Neural cell (in vitro differentiated cells): ENCODE measurements around the gene INSRR. TPM values are rescaled to one million over a fixed set of nuclear protein-coding genes. Genes with fewer than 3 reads are reported as not detected.

Experiments used
- H2AFZ ChIP-seq: fragments of 200-600, 300-800 bp; sonication (generic), shearing (Covaris generic); 2 replicates; pipeline ENCODE4 v1.6.0; 2014; ENCODE audit warnings: low read depth, mild to moderate bottlenecking, antibody characterized with exemption, low read length, moderate library complexity
- H3F3A ChIP-seq: fragments of 200-600 bp; shearing (Covaris generic); 2 replicates; pipeline ENCODE4 v1.6.1; 2016; ENCODE audit warnings: mild to moderate bottlenecking, moderate library complexity, mixed read lengths, antibody characterized with exemption, low read length; ENCODE audit not compliant: insufficient read depth, poor library complexity, severe bottlenecking
- H3K27ac ChIP-seq: fragments of 200-600, 300-800 bp; sonication (generic), shearing (Covaris generic); 2 replicates; pipeline ENCODE4 v1.5.1; 2014; ENCODE audit warnings: mild to moderate bottlenecking, low read length, moderate library complexity
- H3K27me3 ChIP-seq: fragments of 300-800, 200-600 bp; sonication (generic), shearing (Covaris generic); 2 replicates; pipeline ENCODE4 v1.6.0; 2014; ENCODE audit warnings: mild to moderate bottlenecking, low read depth, low read length, moderate library complexity; ENCODE audit not compliant: insufficient read depth
- H3K36me3 ChIP-seq: fragments of 300-800, 200-600 bp; sonication (generic), shearing (Covaris generic); 2 replicates; pipeline ENCODE4 v1.5.1; 2014; ENCODE audit warnings: mild to moderate bottlenecking, antibody characterized with exemption, low read length, moderate library complexity; ENCODE audit not compliant: insufficient read depth
- H3K4me2 ChIP-seq: fragments of 300-800, 200-600 bp; sonication (generic), shearing (Covaris generic); 2 replicates; pipeline ENCODE4 v1.6.0; 2014; ENCODE audit warnings: mild to moderate bottlenecking, low read length
- H3K4me3 ChIP-seq: fragments of 300-800, 200-600 bp; sonication (generic), shearing (Covaris generic); 2 replicates; pipeline ENCODE4 v1.5.1; 2014; ENCODE audit warnings: mild to moderate bottlenecking, low read length, moderate library complexity
- H3K79me2 ChIP-seq: fragments of 200-600 bp; shearing (Covaris generic); replicated peaks from 2 replicates; pipeline ENCODE4 v1.6.0; 2014; ENCODE audit warnings: mild to moderate bottlenecking, low read length, moderate library complexity; ENCODE audit not compliant: insufficient read depth
- H3K9ac ChIP-seq: fragments of 300-800, 200-600 bp; sonication (generic), shearing (Covaris generic); 2 replicates; pipeline ENCODE4 v1.6.1; 2016; ENCODE audit warnings: mild to moderate bottlenecking, low read length, mixed read lengths
- H3K9me2 ChIP-seq: fragments of 200-600 bp; shearing (Covaris generic); 2 replicates; pipeline ENCODE4 v1.6.1; 2016; ENCODE audit warnings: mild to moderate bottlenecking, low read length, mixed read lengths; ENCODE audit not compliant: insufficient read depth
- H3K9me3 ChIP-seq: fragments of 200-600, 300-800 bp; sonication (generic), shearing (Covaris generic); 2 replicates; pipeline ENCODE4 v1.6.1; 2016; ENCODE audit warnings: mild to moderate bottlenecking, mixed run types, low read length, moderate library complexity, mixed read lengths
- H4K20me1 ChIP-seq: fragments of 200-600 bp; shearing (Covaris generic); 2 replicates; pipeline ENCODE4 v1.6.1; 2016; ENCODE audit warnings: mild to moderate bottlenecking, mixed run types; ENCODE audit not compliant: insufficient read depth
- EP300 ChIP-seq: fragments of 450-650 bp; conservative IDR thresholded peaks from 2 replicates; pipeline ENCODE4 v1.6.1; 2014; ENCODE audit warnings: antibody characterized with exemption, mild to moderate bottlenecking, moderate library complexity; ENCODE audit not compliant: poor library complexity, severe bottlenecking
- EZH2 ChIP-seq: fragments of 200-600, 300-800 bp; shearing (Covaris generic), sonication (generic); IDR thresholded peaks from 2 replicates; pipeline ENCODE4 v1.6.1; 2014; ENCODE audit warnings: antibody characterized with exemption, low read length, borderline replicate concordance, mild to moderate bottlenecking; ENCODE audit not compliant: insufficient read depth, poor library complexity, severe bottlenecking
- MXI1 ChIP-seq: fragments of 450-650 bp; conservative IDR thresholded peaks from 2 replicates; pipeline ENCODE4 v1.6.1; 2014; ENCODE audit warnings: antibody characterized with exemption, mild to moderate bottlenecking; ENCODE audit not compliant: poor library complexity, severe bottlenecking
- POLR2AphosphoS5 ChIP-seq: IDR thresholded peaks from 2 replicates; pipeline ENCODE4 v1.6.1; 2012
- RAD21 ChIP-seq: fragments of 450-650 bp; conservative IDR thresholded peaks from 2 replicates; pipeline ENCODE4 v1.6.1; 2014; ENCODE audit warnings: antibody characterized with exemption, mild to moderate bottlenecking, moderate library complexity
- SMC3 ChIP-seq: fragments of 450-650 bp; conservative IDR thresholded peaks from 2 replicates; pipeline ENCODE4 v1.6.1; 2014; ENCODE audit warnings: antibody characterized with exemption, mild to moderate bottlenecking, moderate library complexity; ENCODE audit not compliant: poor library complexity
- TAF1 ChIP-seq: IDR thresholded peaks from 2 replicates; pipeline ENCODE4 v1.6.1; 2012; ENCODE audit warnings: low read depth
- polyA plus RNA-seq: library from polyadenylated mRNA; depleted of rRNA; stranded (reverse); fragments of >200 nt; gene quantifications from 2 replicates; pipeline ENCODE4 v1.2.3, GENCODE V29; 2014
- TF ChIP-seq, protein P1 (sequence below): fragments of 450-650 bp; IDR thresholded peaks from 2 replicates; pipeline ENCODE4 v1.5.1; 2014; ENCODE audit warnings: antibody characterized with exemption, mild to moderate bottlenecking, moderate library complexity; ENCODE audit not compliant: poor library complexity, severe bottlenecking
- TF ChIP-seq, protein P2 (sequence below): IDR thresholded peaks from 2 replicates; pipeline ENCODE4 v1.6.1; 2012; ENCODE audit warnings: borderline replicate concordance

INSRR gene
- polyA plus RNA-seq, 1 donor from 2014 or later = 3.0 TPM

DNA sequence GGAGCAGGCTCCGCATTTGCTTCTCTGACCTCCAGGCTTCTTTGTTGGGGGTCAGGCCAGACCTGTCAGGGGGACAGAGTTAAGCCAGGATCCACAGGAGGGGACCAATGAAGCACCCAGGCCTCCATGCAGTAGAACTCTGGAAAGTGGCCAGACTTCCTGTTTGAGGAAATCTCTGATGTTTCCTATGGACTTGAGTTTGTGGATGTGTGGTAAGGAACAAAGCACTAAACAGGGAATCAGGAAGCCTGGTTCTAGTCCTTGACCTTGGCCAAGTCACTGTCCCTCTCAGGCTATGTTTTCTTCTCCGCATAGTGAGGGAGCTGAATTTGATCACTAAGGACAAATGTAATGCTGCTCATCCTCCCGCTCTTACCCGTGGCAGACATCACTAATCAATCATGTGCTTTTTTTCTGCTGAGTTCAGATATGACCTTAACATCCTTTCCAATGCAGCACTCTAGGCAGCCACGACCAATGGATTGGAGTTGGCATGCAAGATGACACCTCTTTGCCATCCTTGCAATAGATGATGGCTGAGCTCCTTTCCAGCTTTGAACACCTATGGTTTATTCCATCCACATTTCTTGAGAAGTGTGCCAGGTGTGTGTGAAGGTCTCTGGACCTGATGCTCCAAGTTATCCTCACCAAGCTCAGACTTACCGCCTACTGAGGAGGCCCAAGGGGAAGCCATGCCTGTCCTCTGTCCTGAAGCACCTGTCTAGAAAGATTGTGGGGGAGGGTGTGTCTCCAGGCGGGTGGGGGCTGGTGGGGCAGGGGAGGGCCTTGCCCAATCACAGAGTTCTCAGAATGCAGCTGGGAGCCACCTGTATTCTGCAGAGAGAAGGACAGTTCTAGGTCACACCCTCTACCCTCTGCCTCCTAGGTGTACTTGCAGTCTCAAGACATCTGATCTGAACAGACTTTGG lies 52.1 kb downstream of the INSRR start:
- Histone ChIP-seq H3K4me2 (no peak overlapping the region), H3K36me3 (no peaks in the 10 kb centered on the region), H3K27me3 (no peaks in the 10 kb centered on the region), H2AFZ (no peak overlapping the region), H3K9me2 (no peaks in the 10 kb centered on the region), H3K9me3 (no peaks in the 10 kb centered on the region), H3K9ac (no peak overlapping the region), H4K20me1 (no peaks in the 10 kb centered on the region), H3K79me2 (no peaks in the 10 kb centered on the region), H3K4me3 (no peak overlapping the region), H3K27ac (no peak overlapping the region), H3F3A (no peaks in the 10 kb centered on the region)
- no peak for TF ChIP-seq TAF1
- TF ChIP-seq RAD21 = no peak
- no peak for TF ChIP-seq EZH2
- TF ChIP-seq, protein P1, sequence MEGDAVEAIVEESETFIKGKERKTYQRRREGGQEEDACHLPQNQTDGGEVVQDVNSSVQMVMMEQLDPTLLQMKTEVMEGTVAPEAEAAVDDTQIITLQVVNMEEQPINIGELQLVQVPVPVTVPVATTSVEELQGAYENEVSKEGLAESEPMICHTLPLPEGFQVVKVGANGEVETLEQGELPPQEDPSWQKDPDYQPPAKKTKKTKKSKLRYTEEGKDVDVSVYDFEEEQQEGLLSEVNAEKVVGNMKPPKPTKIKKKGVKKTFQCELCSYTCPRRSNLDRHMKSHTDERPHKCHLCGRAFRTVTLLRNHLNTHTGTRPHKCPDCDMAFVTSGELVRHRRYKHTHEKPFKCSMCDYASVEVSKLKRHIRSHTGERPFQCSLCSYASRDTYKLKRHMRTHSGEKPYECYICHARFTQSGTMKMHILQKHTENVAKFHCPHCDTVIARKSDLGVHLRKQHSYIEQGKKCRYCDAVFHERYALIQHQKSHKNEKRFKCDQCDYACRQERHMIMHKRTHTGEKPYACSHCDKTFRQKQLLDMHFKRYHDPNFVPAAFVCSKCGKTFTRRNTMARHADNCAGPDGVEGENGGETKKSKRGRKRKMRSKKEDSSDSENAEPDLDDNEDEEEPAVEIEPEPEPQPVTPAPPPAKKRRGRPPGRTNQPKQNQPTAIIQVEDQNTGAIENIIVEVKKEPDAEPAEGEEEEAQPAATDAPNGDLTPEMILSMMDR = no peak
- no peak for TF ChIP-seq SMC3
- no peak for TF ChIP-seq POLR2AphosphoS5
- no peak for TF ChIP-seq MXI1
- TF ChIP-seq, protein P2, sequence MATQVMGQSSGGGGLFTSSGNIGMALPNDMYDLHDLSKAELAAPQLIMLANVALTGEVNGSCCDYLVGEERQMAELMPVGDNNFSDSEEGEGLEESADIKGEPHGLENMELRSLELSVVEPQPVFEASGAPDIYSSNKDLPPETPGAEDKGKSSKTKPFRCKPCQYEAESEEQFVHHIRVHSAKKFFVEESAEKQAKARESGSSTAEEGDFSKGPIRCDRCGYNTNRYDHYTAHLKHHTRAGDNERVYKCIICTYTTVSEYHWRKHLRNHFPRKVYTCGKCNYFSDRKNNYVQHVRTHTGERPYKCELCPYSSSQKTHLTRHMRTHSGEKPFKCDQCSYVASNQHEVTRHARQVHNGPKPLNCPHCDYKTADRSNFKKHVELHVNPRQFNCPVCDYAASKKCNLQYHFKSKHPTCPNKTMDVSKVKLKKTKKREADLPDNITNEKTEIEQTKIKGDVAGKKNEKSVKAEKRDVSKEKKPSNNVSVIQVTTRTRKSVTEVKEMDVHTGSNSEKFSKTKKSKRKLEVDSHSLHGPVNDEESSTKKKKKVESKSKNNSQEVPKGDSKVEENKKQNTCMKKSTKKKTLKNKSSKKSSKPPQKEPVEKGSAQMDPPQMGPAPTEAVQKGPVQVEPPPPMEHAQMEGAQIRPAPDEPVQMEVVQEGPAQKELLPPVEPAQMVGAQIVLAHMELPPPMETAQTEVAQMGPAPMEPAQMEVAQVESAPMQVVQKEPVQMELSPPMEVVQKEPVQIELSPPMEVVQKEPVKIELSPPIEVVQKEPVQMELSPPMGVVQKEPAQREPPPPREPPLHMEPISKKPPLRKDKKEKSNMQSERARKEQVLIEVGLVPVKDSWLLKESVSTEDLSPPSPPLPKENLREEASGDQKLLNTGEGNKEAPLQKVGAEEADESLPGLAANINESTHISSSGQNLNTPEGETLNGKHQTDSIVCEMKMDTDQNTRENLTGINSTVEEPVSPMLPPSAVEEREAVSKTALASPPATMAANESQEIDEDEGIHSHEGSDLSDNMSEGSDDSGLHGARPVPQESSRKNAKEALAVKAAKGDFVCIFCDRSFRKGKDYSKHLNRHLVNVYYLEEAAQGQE = no peak
- no peak for TF ChIP-seq EP300

DNA sequence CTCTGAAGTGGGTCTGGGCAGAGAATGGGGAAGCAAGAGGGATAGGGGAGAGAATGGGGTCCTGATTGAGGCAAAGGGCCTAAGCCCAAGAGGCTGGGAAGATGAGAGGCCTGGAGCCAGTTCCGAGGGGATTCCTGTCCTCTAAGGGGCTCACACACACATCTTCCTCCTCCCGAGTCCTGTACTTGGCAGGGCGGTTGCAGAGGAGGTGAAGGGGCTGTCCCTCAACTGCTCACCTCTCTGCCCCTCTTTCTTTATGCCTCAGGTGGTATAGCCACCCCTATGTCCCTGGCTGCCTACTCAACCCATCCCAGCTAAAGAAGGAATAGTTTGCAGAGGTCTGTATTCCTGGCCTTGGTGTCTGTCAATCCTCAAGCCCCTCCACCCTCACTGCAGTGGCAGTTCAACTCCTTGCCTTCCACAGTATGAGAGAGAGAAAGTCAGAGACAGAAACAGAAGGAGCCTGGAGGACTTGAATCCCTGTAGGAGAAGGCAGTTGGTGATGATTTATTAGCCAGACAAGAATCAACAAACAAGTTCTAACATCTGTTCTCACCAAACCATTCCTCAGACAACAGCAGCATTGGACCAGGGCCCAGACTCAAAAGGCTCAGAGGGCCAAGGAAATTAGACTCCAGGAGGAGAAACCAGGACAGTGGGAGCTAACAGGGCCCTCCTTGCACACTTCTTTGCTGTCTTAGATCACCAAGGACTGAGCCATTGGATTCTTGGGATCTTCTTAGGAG lies 53.0 kb downstream of the INSRR start:
- Histone ChIP-seq H3K9me3 (no peaks in the 10 kb centered on the region), H3F3A (no peaks in the 10 kb centered on the region), H3K27ac (no peak overlapping the region), H3K79me2 (no peaks in the 10 kb centered on the region), H3K27me3 (no peaks in the 10 kb centered on the region), H3K4me2 (no peak overlapping the region), H4K20me1 (no peaks in the 10 kb centered on the region), H2AFZ (no peak overlapping the region), H3K9ac (no peak overlapping the region), H3K9me2 (no peaks in the 10 kb centered on the region), H3K4me3 (no peak overlapping the region), H3K36me3 (peaks cover 4% of the 10 kb centered on the region)
- TF ChIP-seq POLR2AphosphoS5 (no peak), RAD21 (no peak), SMC3 (no peak), EZH2 (no peak), MXI1 (no peak), EP300 (no peak), TAF1 (no peak)
- TF ChIP-seq, protein P1 = no peak
- TF ChIP-seq, protein P2 = no peak
